Stimulated activated CD8-positive, alpha-beta memory T cell treated with anti-CD3 and anti-CD28 coated beads, Interleukin-15, amount 100 ng/mL, for 48 hours (primary cell): ENCODE results near the gene ADIPOR2.

Experiments
- DNase-seq, 2 donors: peaks; one replicate each; pipeline ENCODE4 v3.0.0-alpha.2; 2020; ENCODE audit warnings: low read depth in 2 of 2

The ADIPOR2 gene, protein sequence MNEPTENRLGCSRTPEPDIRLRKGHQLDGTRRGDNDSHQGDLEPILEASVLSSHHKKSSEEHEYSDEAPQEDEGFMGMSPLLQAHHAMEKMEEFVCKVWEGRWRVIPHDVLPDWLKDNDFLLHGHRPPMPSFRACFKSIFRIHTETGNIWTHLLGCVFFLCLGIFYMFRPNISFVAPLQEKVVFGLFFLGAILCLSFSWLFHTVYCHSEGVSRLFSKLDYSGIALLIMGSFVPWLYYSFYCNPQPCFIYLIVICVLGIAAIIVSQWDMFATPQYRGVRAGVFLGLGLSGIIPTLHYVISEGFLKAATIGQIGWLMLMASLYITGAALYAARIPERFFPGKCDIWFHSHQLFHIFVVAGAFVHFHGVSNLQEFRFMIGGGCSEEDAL

DNA sequence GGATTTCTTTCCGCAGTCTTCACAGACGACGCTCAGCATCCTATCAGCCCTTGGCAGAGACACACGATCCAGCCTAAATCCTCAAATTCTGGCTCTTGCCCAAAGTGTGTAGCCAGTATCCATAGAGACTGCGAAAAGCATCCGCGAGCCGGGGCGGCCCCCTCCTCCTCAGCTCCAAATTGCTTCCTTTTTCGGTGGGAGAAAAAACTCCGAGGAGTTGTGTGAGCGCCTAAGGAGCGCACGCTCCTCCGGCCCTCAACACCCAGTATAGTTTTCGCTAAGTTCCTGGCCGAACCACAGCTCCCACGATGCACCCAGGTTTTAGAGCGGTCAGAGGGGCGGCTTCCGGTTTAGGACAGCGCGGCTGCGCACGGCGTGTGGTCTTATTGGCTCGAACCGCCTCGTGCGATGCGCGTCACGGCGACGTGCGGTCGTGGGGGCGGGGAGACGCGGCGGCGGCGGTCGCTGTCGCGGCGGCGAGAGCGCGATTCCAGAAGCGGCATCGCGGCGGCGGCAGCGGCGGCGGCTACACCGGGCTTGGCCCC, at the start of gene ADIPOR2:
Gene ADIPOR2 (plus strand): TSS at position 493 of the 545 bp plus-strand sequence. CDS start 63,274 bp downstream, outside the sequence.
- peak; percentile 92 to 93 for DNase-seq

DNA sequence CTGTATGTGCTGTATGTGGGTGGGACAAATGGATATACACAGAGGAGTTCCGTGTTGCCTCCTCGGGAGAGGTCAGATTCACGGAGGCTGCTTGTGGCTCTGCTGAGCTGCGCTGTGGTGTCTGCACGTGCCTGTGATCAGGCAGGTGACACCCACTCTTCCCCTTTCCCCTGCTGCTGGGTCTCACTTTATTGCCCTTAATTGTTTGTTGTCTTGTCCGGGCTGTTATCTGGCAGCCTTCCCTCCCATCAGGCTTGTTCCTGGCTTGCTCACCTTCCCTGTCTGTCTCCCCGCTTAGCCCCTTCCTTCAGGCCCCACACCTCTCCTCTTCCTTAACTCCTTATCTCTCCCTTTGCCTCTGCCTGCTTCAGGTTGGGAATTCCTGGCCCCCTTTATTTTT, 48.4 kb upstream of the ADIPOR2 start:
- no peak for DNase-seq

DNA sequence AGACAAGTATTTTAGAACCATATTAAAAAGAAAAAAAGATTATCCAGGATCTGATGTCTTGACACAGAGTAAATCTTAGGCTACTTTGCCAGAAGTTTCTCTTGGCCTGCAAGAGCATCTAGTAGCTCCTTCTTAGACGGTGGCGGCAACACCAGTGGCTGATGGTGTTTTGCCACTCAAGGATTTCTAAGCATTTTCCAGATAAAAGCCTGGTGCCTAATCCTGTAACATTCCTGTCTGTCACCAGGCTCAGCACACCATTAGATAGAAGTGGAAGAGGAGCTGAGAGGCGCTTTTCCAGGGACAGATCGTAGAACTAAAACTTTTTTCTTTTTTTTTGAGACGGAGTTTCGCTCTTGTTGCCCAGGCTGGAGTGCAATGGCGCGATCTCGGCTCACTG, 47.8 kb upstream of the ADIPOR2 start:
- DNase-seq = no peak

DNA sequence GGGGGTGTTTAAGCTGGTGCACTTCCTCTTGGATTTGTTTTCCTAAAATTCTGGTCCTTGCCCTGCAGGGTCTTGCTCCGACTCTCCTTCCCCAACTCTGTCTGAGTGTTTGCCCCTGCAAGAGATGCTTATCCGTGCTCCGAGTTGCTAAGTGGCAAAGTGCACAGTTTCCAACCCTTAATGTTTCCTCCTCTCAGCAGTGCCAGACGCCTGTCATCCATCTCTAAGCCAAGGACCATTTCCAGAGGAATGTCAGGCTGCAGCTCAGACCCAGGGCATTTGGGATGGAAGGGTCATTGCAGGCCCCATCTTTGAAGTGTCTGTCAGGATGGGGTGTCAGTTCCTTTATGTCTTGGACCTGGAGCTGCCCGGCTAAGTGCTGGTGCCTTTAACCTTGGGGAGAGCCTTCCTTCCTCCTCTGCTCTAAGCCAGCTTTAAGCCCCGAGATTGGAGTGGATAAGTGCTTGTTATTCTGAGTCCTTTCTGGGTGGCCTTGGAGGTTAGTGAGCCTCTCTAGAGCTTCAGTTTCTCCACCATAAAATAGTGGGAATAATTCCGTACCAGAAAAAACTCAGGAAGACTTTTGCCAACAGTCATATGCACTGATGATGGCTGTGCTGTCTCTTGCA, 46.9 kb upstream of the ADIPOR2 start:
- DNase-seq = no peak

DNA sequence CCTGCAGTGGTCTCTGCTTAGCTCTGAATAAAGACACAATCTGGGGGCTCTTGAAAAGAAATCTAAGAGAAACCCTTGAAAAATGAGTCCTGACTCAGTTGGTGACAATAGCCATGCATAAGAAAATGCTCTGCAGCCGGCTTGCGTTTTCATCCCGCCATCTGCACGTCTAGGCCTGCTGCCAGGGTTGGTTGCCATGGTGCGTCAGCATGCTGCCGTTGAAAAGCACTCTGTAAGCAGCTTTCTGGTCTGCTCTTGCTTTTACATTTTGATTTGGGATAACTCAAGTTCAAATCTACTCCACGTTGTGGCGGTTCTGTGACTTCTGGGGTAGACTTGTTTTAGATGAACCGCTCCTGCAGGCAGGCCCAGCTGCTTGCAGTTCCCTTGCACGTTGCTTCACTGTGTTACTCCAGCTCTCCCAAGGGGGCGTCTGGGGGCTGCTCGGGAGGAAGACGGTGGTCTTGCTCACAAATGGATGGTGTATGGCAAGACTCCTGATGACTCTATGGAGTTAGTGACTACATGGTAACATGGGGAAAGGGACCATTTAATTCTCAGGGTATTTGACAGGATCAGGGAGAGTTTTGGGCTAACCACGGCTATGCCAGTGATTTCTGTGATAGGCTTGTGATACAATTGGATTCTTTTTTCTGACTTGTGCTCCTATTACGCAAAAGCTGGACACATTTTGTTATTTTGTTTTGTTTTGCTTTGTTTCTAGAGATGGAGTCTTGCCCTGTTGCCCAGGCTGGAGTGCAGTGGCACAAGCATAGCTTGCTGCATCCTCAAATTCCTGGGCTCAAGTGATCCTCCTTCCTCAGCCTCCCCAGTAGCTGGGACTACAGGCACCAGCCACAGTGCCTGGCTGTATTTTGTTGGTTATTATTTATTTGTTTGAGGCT, 46.1 kb upstream of the ADIPOR2 start:
- no peak for DNase-seq

DNA sequence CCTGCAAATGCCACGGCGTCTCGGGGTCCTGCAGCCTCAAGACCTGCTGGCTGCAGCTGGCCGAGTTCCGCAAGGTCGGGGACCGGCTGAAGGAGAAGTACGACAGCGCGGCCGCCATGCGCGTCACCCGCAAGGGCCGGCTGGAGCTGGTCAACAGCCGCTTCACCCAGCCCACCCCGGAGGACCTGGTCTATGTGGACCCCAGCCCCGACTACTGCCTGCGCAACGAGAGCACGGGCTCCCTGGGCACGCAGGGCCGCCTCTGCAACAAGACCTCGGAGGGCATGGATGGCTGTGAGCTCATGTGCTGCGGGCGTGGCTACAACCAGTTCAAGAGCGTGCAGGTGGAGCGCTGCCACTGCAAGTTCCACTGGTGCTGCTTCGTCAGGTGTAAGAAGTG, 45.1 kb upstream of the ADIPOR2 start:
- no peak for DNase-seq

DNA sequence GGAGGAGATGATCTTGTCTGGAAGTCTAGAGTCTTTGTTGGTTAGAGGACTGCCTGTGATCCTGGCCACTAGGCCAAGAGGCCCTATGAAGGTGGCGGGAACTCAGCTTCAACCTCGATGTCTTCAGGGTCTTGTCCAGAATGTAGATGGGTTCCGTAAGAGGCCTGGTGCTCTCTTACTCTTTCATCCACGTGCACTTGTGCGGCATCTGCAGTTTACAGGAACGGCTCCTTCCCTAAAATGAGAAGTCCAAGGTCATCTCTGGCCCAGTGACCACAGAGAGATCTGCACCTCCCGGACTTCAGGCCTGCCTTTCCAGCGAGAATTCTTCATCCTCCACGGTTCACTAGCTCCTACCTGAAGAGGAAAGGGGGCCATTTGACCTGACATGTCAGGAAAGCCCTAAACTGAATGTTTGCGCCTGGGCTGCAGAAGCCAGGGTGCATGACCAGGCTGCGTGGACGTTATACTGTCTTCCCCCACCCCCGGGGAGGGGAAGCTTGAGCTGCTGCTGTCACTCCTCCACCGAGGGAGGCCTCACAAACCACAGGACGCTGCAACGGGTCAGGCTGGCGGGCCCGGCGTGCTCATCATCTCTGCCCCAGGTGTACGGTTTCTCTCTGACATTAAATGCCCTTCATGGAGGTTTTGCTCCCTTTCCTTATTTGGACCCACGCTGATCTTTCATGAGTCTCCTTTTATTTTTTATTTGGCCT, 44.1 kb upstream of the ADIPOR2 start:
- DNase-seq = no peak

DNA sequence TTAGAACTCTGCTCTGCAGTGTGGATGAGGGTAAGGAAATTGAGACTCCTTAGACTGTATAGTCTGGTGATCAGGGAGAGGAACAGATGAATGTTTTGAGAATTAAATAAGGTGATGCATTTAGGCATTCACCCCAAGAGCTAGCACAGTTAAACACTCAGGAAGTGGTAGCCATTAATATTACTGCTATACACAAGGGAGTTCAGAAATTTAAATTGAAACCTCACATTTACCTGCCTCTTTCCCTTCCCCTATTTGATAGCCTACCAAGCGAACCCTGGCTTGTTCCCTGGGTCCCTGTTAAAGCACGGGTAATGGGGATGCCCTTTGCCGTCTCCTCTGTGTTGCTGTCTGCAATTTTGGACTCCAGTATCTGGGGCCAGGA, 43.6 kb upstream of the ADIPOR2 start:
- DNase-seq = no peak

DNA sequence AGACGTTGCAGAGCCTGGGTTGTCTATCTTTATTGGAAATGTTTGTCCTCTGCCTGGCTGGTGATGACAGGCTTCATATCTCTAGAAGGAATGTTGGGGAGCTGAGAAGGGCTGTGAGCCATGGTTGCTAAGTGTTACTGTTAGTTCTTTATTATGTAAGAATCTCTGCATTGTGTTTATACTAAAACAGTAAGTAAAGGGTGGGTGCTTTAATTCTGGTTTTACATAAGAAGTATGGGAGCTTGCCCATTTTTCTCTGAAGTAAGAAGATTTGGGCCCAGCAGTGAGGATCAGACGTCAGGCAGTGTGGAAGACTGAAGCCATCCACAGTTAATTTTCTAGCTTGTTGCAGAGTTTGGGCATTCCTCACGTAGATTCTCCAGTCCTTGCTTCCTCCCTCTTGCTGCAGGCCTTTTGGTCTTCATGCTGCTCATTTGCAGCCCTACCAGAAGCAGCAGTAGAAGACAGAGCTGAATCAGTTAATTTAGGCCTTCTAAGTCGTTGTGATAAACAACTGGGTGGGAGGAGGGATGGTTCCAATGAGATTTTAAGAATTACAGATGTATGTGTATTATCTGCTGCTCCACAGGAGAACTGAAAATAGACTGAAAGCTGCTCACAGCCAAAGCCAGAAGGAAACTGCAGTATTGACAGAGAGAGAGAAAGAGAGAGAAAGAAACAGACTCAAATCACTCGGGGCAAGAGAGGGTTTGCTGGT, 40.5 kb upstream of the ADIPOR2 start:
- no peak for DNase-seq

DNA sequence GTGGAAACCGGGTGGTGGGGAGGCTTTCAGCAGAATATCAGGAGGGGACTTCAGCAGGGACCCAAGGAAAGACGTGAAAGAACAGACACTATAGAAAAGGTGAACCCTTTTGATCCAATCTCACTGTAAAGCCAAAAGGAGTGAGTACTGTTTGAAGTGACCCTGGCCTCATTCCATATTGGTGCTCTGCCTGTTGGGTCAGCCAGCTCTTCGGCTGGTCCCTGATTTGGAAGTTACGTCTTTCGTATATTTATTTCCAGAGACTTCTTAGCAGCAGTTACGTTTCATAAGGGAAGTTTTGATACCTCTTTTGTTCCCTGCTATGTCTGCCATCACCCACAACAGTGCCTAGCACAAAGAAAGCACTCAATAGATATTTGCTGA, 39.9 kb upstream of the ADIPOR2 start:
- no peak for DNase-seq

DNA sequence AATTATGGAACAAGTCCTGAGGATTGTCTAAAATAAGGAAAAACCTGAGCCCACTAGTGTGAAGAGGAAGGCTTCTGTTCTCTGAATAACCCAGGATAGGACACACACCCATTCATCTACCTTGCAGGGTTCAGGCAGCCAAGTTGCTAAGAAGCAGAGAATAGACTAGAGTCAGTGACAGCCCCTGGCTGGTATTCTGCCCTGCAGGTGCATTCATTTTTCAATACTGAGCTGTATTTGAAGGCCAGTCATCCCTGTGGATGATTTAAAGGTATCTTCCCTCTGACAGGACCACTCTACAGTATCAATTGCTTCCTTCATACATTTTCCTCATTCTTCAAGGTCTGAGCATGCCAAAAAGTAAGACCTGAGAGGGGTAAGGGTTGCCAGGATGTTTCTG, 38.9 kb upstream of the ADIPOR2 start:
- DNase-seq = no peak

DNA sequence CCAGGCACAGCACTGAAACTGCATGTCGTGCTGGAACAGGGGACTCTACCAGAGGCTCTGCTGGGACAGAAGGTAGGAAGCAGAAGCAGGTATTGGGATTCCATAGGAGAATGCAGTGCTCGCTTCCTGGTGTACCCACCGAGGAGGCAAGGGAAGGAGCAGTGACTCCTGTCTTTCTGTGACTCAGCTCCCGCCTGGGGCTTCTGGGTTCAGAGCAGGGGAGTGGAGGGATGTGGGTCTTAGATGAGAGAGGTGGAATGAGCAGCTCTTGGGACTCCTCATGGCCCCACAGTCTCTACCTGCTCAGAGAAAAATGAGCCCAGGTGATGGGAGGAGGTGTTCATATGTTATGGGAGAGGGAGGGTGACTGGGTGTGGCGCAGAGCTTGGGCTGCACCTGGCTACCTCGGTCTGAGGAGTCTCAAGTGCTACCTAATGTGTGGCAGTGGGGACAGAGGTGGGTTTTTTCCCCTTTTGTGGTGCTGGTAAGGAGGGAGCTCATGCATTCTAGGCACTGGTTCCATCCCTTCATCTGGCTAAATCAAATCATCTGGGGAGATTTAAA, 35.6 kb upstream of the ADIPOR2 start:
- no peak for DNase-seq

DNA sequence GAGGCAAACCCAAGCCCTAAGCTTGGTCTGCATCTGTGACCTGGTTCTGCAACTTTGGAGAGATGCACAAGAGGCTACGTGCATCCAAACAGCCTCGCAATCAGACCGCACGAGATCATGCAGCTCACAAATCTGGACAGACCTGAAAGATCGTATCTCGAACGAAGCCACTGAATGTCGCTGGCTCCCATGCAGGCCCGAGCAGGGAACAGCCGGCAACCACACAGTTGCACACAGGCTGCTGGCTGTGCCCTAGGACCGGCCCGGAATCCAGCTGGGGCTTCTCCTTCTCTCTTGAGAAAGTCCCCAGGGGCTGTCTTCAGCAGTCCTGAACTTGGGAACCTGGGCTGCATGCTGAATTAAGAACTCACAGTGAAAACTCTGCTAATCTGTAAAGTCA, 34.0 kb upstream of the ADIPOR2 start:
- DNase-seq = no peak

DNA sequence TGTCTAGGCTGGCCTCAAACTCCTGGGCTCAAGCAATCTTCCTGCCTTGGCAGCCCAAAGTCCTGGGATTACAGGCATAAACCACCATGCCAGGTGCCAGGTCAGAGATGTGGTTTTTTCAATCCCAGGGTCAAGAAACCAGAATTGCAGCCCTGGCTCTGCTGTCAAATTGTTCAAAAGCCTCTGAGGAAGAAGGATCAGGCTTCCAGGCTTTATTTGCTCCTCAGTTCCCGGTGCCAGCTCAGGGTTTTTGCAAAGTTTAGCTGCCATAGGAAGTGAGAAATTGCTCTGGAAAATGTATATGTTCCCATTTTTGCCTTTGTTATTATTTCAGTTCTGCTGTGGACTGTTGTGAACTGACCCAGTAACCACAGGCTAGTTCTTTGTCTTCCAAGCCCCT, 33.2 kb upstream of the ADIPOR2 start:
- no peak for DNase-seq

DNA sequence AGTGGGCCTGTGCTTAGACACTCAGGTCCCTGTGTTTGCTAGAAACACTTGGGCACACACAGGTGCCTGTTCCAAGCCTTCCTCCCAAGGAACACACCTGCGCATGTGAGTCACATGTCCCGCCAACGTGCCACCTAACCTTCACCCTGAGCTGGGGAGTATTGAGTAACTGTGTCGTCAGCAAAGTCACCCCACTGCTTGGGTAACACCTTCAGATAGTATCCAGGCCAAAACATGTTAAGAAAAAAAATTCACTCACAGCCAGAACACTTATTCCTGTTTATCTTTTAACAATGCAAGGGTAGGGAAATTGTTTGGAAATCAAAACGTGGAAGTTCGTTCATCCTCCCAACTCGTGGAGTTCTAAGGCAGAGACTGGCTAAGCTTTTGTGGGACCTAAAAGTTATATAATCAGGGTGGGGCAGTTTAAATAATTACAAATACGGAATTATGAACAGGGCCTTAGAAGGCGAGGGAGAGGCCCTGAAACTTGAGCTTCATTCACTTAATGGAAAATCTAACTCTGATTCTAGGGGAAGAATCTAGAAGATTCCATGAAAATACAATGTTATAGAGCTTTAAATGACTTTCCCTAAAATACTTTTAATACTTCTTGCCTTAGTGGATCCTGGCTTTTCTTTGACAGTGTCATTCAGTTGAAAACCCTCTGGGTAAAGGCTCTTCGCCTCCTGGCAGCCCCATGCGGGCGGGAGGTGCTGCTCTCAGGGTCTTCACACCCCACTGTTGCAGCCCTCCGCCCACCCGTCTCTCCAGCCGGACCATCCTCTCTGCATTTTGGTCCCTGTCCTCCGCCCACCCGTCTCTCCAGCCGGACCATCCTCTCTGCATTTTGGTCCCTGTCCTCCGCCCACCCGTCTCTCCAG, 30.3 kb upstream of the ADIPOR2 start:
- peak in 1 of 2 donors; percentile 25 for DNase-seq

DNA sequence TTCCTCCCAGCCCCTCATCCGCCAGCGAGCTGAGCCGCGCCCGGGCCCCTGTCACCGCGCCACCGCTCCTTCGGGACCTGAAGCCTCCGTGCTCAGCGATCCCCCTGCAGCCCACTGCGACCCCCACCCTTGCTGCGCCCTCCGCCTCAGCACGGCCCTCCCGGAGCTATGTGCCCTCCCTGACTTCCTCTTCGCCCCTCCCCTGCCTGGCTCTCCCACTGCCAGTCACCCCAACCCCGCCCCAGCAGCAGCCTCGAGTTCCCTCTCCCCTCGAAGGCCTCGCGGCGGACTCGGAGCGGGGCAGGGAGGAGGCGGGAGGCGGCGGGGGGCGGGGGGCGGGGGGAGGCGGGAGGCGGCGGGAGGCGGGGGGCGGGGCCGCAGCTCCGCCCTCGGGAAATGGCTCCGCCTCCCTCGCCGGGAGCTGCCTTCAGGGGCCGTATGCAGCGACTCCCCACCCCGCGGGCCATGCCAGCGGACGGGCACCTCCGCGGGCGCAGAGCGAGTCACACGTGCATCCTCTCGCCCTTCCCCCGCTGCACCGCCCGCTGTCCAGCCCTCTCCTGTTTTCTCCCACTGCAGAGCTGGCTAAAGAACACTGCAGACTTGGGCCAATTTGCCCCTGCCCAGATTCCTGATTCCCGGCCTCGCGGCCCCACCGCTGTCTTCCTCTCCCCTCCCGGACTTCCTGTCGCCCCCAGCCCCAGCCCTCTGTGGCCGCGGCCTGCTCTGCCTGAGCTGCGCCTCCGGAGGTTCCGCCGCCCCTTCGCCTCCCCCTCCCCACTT, 29.1 kb upstream of the ADIPOR2 start:
- DNase-seq = peak; percentile 76 to 79

DNA sequence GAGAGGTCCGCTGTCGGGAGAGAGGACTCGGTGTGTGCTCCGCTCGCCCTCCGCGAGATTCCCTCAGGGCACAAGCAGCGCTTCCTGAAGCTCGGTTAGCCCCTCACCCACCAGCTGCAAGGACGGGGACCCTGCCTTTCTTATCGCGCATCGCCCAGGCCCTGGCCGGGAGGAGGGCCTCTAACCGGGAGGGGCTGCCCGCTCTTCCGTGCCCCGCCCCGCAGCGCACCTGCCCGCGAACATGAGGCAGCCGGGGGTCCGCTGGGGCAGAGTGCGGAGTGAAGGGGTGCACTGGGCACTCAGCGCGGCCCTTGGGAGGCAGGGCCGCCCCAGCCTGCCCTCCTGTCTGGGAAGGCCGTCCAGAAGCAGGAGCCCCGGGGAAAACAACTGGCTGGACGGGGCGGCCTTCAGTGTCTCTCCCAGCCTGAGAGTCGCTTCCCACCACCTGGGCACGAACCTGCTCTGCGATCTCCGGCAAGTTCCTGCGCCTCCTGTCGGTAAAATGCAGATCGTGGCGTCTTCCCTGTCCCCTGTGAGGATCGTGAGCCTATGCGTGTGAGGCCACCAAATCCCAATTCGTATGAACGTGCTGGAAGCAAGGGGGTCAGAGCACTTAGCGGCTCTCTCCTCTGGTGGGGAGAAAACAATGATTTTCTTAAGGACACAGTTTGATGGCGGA, 28.0 kb upstream of the ADIPOR2 start:
- DNase-seq = no peak
